Endometrium (tissue), 2 donors: ENCODE measurements around the gene ASTN2.

Experiments used
- FAIRE-seq: peaks from 2 replicates; lab custom pipeline; 2012; peaks lifted over from hg19 to GRCh38; lab: Jason Lieb, UNC
- donor health status: control.
- donor health status: control.

ASTN2 gene, protein sequence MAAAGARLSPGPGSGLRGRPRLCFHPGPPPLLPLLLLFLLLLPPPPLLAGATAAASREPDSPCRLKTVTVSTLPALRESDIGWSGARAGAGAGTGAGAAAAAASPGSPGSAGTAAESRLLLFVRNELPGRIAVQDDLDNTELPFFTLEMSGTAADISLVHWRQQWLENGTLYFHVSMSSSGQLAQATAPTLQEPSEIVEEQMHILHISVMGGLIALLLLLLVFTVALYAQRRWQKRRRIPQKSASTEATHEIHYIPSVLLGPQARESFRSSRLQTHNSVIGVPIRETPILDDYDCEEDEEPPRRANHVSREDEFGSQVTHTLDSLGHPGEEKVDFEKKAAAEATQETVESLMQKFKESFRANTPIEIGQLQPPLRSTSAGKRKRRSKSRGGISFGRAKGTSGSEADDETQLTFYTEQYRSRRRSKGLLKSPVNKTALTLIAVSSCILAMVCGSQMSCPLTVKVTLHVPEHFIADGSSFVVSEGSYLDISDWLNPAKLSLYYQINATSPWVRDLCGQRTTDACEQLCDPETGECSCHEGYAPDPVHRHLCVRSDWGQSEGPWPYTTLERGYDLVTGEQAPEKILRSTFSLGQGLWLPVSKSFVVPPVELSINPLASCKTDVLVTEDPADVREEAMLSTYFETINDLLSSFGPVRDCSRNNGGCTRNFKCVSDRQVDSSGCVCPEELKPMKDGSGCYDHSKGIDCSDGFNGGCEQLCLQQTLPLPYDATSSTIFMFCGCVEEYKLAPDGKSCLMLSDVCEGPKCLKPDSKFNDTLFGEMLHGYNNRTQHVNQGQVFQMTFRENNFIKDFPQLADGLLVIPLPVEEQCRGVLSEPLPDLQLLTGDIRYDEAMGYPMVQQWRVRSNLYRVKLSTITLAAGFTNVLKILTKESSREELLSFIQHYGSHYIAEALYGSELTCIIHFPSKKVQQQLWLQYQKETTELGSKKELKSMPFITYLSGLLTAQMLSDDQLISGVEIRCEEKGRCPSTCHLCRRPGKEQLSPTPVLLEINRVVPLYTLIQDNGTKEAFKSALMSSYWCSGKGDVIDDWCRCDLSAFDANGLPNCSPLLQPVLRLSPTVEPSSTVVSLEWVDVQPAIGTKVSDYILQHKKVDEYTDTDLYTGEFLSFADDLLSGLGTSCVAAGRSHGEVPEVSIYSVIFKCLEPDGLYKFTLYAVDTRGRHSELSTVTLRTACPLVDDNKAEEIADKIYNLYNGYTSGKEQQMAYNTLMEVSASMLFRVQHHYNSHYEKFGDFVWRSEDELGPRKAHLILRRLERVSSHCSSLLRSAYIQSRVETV (N-terminal part only)

DNA sequence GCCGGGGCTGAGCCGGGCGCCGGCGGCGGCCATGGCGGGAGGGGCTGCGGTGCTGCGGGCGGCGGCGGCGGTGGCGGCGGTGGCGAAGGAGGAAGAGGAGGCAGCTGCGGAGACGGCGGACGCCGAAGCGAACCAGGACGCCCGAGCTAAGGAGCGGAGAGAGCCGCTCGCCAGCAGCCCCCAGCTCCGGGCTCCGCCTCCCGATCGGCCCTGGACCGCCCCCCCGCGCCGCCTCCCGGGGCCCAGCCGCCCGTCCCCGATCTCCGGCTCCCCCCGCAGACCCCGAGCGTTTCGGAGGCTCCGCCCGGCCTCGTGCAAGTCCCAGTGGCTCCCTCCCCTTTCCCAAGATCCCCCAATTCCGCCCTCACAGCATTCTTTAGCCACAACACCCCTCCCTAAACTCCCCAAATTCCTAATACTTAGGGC is at the start of gene ASTN2:
Gene ASTN2, minus strand, starts transcription at position 152 of the 426 bp plus-strand sequence. Its CDS starts 119 bp downstream, at position 33.
- no peak for FAIRE-seq

DNA sequence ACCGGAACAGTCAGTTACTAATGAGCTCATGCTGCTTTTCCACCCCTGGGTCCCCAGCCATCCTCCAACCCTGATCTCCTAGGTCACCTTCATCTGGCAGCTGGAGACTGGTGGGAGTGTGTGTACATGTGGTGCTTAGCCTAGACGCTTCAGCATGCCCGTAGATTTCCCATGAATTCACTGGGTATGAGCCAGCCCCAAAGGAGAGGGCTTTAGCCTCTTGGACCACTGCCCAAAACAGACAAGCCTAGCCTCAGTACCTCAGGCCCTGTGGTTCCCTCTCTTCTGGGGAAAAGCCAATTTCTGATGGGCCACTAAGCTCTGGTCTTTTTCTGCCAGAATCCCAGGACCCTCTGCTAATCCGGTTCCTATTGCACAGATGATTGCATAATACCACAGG is 48.0 kb upstream of the ASTN2 start:
- FAIRE-seq = no peak

DNA sequence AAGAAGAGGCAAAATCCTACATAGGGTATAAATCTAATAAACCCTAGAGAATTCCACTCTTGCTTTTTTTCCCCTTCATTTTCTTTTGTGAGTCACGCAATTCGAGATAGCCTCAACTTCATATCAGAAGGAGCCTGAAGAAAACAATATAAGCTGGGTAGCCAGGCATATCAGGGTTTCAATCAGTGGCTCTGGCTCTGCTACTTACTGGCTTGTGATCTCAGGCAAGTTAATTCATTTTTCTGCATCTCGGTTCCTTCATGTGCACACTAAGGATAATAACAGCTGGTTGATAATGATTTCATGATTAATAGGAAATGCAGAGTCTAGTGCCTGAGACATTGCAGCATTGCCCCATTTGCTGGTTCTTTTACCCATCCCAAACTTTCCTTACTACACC is 46.5 kb upstream of the ASTN2 start:
- FAIRE-seq = no peak

DNA sequence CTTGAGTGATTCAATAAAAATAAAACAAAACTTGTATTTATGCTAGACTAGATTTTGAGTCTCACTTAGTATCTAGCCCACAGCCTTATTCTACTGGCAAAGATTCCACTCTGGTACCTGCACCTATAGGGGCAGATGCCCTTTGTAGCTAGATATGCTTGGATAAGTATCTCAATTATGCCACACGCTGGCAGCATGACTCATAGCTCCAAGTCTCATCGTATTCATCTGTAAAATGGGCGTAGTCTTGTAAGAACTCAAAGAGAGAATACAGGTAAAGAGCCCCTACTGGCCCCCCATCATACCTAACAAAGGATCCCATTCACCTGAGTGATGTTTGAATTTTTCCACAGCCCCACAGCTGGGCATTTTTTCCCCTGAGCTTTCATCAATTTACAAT is 45.9 kb upstream of the ASTN2 start:
- no peak for FAIRE-seq

DNA sequence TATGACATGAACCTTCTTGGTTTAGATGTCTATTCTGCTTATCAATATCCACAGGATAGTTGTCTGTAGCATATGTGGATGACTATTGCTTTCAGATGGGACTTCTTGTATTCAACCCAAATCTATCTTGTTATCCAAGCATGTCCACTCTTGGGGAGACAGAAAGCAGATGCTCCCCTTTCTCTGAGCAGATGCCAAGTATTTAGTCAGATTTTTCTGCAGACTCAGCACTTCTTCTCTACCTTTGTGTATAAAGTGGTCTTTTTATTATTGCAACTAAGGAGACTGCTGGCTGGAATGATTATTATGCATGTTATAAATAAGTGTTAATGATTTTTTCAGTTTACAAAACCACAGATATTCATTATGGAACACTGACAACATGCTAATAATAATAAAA is 45.1 kb upstream of the ASTN2 start:
- no peak for FAIRE-seq

DNA sequence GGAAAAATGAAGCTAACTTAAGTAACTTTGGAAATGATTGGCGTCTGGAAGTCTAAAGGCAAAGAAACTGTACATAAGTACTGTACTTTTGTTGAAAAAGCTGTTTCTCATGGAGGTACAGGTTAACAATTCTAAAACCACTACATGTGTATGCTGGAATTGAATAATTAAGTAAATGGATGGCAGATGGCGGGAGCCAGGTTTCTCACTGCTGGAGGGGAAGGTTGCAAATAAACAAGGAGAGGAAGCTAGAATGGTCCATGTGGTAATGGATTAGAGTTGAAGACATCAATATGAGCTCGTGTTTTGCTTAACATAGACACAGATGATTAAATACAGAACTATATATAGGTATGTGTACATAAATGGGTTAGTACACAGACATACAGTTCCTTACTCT is 43.2 kb upstream of the ASTN2 start:
- FAIRE-seq = no peak

DNA sequence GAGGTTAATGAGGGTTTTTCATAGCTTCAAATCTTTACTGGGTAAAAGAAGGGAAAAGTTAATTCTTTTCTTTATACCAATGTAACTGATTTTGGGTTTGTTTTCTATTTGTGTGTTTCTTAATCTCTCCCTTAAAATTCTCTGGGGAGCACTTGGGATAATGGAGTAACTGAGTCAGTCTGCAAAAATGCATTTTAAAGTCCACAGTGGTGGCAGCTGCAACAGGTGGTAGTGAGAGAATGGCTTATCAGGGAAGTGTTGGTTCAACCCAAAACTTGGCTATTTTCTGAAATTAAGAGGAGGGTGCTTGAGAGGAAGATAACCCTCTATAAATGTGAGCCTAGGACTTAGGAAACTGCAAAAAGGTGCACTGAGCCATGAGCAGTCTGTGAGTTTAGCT is 39.9 kb upstream of the ASTN2 start:
- FAIRE-seq = no peak

DNA sequence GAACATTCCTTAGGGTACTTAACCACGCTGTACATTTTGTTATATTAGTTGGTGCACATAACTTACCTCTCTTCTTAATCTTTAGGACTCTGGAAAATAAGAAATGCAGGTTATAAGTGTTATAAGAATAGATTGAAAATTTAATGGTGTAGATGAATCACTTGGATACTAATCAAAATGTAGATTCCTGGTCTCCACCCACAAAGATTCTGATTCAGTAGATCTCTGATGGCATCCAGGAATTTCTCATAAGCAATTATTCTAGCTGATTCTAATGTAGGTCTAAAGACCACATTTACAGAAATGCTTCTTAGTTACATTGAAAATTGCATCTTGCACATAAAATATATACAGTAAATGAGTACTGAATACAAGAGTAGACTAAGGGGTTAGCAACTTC is 38.9 kb upstream of the ASTN2 start:
- FAIRE-seq = no peak

DNA sequence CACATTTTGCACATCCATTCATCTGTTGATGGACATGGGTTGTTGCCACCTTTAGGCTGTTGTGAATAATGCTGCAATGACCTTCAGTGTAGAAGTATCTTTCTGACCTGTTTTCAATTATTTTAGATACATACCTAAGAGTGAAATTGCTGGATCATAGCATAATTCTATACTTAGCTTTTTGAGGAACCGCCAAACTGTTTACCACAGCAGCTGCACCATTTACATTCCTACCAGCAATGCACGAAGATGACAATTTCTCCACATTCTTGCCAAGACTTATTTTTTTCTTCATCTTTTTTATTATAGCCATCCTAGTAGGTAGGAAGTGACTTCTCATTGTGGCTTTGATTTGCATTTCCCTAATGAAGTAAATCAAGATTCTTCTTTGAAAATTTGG is 36.5 kb upstream of the ASTN2 start:
- FAIRE-seq = no peak

DNA sequence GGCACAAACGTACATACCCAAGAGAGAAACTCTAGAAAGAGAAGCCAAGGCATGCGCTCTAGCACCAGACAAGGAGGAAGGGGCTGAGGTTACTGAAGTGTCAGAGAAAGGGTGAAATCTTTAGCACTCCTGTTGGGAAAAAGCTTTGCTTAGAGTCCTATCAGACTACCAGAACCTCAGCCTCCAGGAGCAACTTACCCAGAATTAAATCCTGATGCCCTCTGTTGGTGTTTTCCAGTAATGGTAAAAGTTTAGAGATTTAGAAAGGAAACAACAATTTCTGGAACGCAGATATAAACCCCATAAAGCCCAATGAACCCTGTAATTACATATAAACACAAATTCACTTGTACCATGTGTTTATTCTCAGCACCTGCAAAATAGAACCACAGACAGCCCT is 33.2 kb upstream of the ASTN2 start:
- FAIRE-seq = no peak

DNA sequence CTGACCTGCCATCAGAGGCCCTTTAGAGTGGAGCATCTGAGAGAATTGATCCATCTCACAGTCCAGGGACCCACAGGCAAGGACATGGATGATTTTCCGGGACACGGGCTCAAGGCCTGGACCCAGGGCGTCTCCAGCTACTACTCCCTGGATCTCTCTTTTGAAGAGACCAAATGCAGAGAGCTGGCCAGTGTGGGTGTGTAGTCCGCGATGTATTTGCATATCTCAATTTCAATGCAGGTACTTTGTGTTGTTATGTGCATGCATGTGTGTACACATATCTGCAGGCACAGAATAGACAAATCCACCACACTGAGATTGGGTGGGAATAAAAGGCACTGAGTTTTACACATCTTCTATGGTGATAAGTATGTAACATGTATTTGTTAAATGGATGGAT is 30.8 kb upstream of the ASTN2 start:
- FAIRE-seq = no peak

DNA sequence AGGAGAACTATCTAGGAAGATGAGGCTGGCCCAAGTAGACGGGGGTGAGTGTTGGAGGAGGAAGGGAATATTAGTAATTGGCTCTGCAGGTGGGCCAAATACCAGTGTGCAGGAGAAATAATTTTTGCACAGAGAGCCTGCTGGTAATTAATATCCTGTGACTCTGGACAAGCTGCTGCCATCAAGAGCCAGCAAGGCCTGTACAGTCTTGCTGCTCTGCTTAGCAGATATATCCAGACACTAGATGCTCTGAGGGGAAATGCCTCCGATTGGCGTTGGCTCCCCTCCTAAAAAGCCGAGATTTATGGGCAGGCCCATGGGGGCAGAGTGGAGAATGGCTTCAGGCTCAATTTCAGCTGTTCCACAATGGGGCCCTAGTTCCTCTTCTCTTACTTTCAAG is 29.6 kb upstream of the ASTN2 start:
- FAIRE-seq = no peak

DNA sequence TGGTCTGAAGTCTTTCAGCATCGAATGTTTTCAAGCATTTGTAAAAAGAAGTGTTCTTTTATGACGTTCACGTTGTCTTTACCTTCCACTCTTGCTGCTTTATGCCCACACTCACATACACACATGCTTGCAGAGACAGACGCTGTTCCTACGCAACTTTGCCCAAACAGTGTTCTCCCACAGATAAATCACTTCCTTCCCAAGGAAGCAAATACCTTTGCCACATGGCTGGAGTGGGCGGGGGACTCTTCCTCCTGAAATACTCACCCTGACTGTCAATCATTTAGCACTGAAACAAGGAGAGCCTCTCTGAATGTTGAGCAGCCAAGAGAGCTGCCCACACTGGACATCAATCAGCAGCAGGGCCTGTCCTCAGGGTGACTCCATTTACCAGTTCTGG is 22.4 kb upstream of the ASTN2 start:
- no peak for FAIRE-seq

DNA sequence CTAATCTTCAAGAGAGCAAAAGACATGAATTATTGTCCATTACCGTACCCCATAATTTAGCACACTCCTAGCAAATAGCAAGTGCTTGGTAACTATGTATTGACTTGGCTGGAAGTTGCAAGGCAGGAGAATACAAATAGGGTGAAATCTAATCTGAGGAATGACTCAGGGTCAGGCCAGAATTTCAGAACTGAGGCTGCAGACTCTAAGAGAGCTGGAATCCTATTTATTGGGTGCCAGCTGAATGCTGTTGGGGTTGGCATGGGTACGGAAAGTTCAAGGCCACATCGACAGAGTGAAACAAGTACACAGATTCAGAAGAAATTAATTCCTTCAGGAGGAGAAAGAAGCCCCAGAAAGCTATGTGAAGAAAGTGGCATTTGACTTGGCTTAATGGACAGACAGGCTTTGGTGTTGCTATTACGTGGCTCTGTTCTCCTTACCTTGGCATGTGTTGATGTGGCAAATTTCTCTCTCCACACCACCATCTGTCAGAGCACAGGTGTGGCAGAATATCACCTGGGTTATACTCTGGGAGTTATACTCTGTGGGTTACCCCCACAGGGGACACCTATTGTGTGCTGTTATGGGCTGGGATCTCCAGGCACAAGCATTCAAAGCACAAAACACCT is 20.9 kb upstream of the ASTN2 start:
- no peak for FAIRE-seq

DNA sequence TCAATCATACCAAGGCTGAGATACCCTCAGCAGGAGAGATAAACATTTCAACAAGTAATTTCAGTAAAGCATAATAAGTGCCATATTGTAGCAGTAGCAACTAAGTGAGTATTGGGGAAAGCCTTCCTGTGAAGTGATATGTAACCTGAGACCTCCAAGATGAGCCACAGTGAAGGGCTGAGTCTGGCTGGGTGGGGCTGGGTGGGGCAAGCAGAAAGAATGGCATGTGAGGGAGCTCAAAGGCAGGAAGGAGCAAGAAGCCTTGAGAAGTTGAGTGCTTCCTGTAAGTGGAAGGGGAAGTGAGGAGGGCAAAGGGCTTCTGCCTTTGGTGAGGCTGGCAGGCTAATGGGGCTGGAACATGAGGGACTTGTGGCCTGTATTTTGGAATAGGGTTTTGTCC is 19.7 kb upstream of the ASTN2 start:
- FAIRE-seq = no peak

DNA sequence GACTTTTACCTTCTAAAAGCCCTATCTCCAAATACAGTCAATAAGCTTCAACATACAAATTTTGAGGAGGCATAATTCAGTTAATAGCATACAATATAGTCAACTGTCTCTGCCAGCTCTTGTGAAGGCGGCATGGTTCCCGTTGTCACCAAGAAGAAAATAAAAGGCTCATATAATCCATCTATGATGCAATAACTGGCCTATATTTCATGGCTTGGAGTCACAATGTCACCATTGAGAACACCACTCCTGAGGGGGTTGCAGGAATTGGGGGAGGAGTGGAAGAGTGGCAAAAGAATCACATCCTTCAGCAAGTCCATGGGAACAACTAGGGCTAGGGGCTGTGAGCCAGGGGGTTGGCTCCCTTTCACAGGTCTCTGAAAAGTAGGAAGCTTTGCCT is 16.0 kb upstream of the ASTN2 start:
- FAIRE-seq = no peak

DNA sequence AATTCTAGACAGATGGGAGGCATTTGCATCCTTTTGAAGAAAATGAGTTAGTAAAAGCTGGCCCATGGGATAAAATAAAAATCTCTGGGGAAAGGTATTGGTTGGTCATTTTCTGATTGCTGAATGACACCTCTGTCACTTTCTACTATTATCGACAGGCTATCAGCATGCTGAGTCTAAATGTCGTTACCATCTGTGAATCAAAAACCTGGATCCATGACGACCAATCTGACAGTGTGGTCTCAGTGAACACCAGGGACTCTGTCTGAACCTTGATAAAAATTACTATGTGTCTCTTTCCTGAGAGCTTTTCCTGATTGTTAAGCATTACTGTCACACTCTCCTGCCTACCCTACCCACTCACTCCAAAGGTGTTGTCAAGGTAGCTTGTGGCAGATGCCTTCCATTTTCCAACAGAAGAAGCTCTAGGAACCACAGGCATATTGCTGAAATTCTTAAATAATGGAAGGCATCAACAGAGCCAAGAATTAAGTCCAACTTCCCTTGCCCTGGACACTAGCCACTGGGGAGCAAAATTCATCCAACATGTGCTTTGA is 12.6 kb upstream of the ASTN2 start:
- FAIRE-seq = no peak

DNA sequence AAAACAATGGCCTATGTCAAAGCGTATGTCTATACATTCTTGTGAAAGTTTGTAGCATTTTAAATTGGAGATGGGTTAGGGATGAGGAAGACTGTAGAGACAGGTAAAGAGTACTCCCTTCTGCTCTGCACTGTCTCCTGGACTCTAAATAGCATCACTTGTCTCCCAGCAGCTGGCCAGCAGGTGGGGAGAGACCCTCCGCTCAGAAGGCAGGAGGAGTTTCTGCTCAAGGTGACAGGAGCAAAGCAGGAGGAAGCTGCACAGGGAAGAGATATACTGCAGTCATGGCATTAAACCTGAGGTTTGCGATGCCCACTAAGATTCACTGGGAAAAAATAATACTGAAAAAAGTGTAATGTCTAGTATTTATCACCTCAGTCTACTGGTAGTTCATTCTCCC is 10.7 kb upstream of the ASTN2 start:
- FAIRE-seq = no peak

DNA sequence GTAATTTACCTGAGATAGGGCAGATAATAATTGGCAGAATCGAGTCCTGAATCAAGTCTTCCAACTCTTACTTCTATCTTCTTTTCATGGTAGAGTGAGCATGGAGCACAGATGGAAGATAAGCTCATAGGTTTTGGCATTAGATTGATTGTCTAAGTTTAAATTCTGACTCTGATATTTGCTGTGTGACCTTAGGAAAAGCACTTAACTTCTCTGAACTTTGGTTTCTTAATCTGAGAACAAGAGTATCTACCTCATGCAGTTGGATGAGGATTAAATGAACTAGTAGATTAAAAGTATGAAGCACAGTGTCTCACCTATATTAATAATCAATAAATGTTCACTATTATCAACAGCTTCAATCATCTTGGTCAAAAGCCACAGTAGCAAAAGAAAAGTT is 9.4 kb upstream of the ASTN2 start:
- no peak for FAIRE-seq

DNA sequence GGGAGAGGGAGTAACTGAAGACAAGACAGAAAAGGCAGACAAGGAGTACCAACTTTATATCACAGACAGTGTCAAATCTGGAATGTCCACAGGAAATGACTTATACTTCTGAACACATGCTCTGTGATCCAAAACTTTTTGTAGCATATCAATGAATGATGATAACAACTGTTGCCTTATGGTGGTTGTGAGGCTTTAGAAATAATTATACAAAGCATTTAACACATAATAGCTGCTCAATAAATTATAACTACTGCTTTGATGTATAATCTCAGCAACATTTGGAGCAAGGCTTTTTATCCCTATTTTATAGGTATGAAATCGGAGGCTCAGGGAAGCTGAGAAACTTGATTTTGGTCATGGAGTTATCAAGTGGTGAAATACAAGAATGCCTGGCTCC is 3.3 kb upstream of the ASTN2 start:
- FAIRE-seq = no peak

DNA sequence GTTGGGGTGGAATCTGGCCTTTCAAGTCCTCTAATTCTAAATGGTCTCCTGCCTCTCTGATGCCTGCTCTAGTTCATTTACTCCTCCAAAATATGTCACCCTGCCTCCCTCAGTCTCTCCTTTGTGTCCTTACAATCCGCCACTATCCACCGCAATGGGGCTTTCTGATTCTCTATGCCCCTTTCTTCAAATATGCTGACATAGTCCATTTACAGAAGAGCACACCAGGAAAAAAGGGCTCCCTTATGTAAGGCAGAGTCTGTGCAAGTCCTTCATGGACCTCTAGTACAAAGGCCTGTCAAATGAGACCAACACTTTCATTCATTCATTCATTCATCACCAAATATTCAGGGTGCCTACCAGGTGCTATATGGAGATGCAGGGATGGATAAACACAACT is 2.0 kb upstream of the ASTN2 start:
- no peak for FAIRE-seq
